Right lobe of liver (tissue), 6 donors: ENCODE results near the gene PIAS1. TPM values are rescaled to one million over a fixed set of nuclear protein-coding genes. Genes with fewer than 3 reads are reported as not detected.
A peak's percentile ranks its signal among the peaks of the same experiment; 100 is the strongest.

ENCODE experiments used
- ATAC-seq, 4 donors: fragments of 200-7000 bp; cut with Tn5 transposase; one replicate each; pipeline ENCODE4 v1.9.1; 2020; ENCODE audit warnings: mild to moderate bottlenecking in 4 of 4, moderate library complexity in 4 of 4
- DNase-seq, 3 donors: peaks; one replicate each; pipeline ENCODE4 v3.0.0-alpha.2; 2020
- H3K27ac ChIP-seq, 3 donors: fragments of 200-600 bp; one replicate each; pipeline ENCODE4 v1.8.0; 2022
- H3K27me3 ChIP-seq, 2 donors: fragments of 200-600 bp; one replicate each; pipeline ENCODE4 v1.8.0; 2022
- H3K36me3 ChIP-seq, 4 donors: fragments of 200-600 bp; sonication (generic) in 1 of 4; one replicate each; pipeline versions ENCODE4 v1.5.1 to v1.8.0; 2017 to 2022; ENCODE audit warnings: control low read depth in 1 of 4
- H3K4me1 ChIP-seq, 4 donors: fragments of 200-600 bp; sonication (generic) in 1 of 4; one replicate each; pipeline versions ENCODE4 v1.5.1 to v1.8.0; 2017 to 2022; ENCODE audit warnings: control low read depth in 1 of 4
- H3K4me3 ChIP-seq, 3 donors: fragments of 200-600 bp; one replicate each; pipeline ENCODE4 v1.8.0; 2022
- H3K9me3 ChIP-seq, 4 donors: fragments of 200-600 bp; sonication (generic) in 1 of 4; one replicate each; pipeline versions ENCODE4 v1.5.1 to v1.8.0; 2017 to 2022; ENCODE audit warnings: control low read depth in 1 of 4
- CTCF ChIP-seq, 4 donors: fragments of 200-600 bp in 3 of 4; fragments of 450-650 bp in 1 of 4; IDR thresholded peaks; one replicate each; pipeline versions ENCODE4 v1.5.1 to v1.8.0; 2016 to 2022; ENCODE audit warnings: antibody characterized with exemption in 4 of 4, mild to moderate bottlenecking in 2 of 4
- POLR2A ChIP-seq: fragments of 450-650 bp; IDR thresholded peaks from one replicate; pipeline ENCODE4 v1.6.1; 2017; ENCODE audit warnings: antibody characterized with exemption, mild to moderate bottlenecking
- WGBS: methylation state at CpG from one replicate; pipeline ENCODE4 v1.1.6; 2018; ENCODE audit warnings: low coverage, low lambda C conversion rate; ENCODE audit not compliant: insufficient coverage; ENCODE audit errors: missing lambda C conversion rate; 5-methylcytosine and 5-hydroxymethylcytosine counted together
- intact Hi-C, 2 donors: fragments of 100-400 bp; cut with DNase I; formaldehyde crosslinking; loops; one replicate each; pipeline versions ENCODE4 v1.11.2 to v1.14.1; 2022
- total RNA-seq, 6 experiments: library from RNA; depleted of rRNA in 2 of 6; stranded (reverse); fragments of >200 nt in 2 of 6; fragmentation: NEBNext Ultra II Directional in 3 of 6; extraction: Animal tissue kit (Norgen Biotek cat#: 25700) in 3 of 6; gene quantifications; one replicate each; pipeline versions ENCODE4 v1.1.0 to v1.2.4, GENCODE V29; 2016 to 2023
- donor health status: DM: no; HTN: yes; CAD: no.
- donor health status: DM: no; HTN: no; CAD: no.
- donor health status: DM: no; HTN: no; CAD: no.
- donor health status: DM: no; HTN: yes; CAD: no.
- donor health status: DM: no; HTN: yes; CAD: no.

The PIAS1 gene
- total RNA-seq, 6 experiments from 2014 or later: 8.1 to 17.3 (median 13.1) TPM

- TF ChIP-seq CTCF (IDR thresholded peaks at IDR 0.05): no peak
- TF ChIP-seq POLR2A: no peak
- Histone ChIP-seq H3K27me3 (no peaks in the 10 kb centered on the region), H3K36me3 (no peaks in the 10 kb centered on the region), H3K4me1 (peaks cover 0 to 10% (median 5%) of the 10 kb centered on the region in 4 donors), H3K9me3 (no peaks in the 10 kb centered on the region), H3K27ac (no peak overlapping the region), H3K4me3 (no peak overlapping the region)
- WGBS: 87% methylated on average over 11 of the region's 13 CpGs
- peak in 2 of 3 donors; percentile 33 to 42 for DNase-seq
- no peak for ATAC-seq
- intact Hi-C loops: no loop called here
These were observed 155.8 kb downstream of the PIAS1 start for GRCh38 chr15:68209735-68210408.

DNA sequence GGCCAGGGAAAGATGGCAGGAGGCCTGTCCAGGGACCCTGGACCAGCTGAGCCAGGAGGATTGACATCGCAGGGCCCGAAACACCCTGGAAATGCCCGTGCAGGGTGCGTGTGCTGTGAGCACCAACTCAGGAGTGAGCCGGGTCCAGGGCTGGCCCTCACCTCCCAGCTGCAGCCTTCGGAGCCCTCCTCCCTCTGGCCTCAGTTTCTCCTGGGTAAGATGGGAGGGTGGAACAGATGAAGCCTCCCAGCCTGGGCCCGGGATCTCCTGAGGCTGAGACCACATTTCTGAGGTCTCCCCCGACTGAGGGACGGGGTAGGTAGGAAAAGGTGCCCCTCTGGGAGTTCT, 156.3 kb downstream of the PIAS1 start:
- intact Hi-C loops: no loop called here

DNA sequence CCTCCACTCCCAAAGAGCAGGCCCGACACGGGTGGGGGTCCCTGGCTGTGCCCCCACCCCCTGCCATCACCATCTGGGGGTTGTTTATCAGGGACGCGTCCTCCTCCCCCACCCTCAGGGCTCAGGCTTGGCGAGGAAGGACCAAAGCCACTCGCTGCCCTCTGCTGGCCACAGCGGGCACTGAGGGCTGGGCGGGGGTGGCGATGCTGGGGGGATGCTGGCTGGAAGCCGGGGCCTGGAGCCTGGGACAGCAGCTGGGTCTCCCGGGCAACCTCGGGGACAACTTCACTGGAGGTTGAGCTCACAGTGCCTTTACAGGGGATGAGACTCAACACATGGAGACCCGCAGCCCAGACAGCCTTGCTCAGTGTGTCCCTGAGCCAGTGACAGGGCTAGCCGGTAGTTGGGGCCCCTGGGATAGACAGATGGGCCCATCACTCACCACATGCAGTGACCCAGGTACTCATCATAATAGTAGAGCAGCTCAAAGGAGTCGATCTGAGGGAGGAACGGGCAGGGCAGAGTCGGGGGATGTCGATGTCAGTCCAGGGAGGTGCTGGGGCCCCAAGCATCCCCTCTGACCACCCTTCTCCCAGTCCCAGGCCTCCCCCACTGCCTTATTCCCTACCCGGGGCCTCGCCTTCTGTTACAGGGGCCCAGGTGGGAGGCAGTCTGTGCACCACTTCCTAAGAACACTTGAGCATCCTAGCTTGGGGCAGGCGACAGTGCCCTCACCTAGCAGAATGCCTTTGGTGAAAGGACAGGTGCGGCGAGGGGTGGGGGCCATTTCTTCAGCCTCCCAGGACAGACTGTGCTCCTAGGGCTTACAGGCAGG, 156.9 kb downstream of the PIAS1 start:
- 25% methylated on average over 11 of the region's 23 CpGs for WGBS
- intact Hi-C loops: no loop called here
- H3K36me3 ChIP-seq: no peaks in the 10 kb centered on the region

More for the DNA sequence above, 156.3 kb downstream of the PIAS1 start:
- TF ChIP-seq POLR2A (no peak), CTCF (IDR thresholded peaks at IDR 0.05) (no peak)
- no peak overlapping the region for H3K4me3 ChIP-seq
- no peaks in the 10 kb centered on the region for H3K36me3 ChIP-seq
- DNase-seq (peak in 1 of 3 donors; percentile 42), ATAC-seq (no peak)
- whole genome bisulfite sequencing: 77% methylated on average over 5 of the region's 9 CpGs
- H3K4me1 ChIP-seq: peaks cover 0 to 9% (median 4%) of the 10 kb centered on the region in 4 donors
- H3K27me3 ChIP-seq: no peaks in the 10 kb centered on the region
- no peak overlapping the region for H3K27ac ChIP-seq
- no peaks in the 10 kb centered on the region for H3K9me3 ChIP-seq

More for the DNA sequence above, 156.9 kb downstream of the PIAS1 start:
- Histone ChIP-seq H3K27ac (no peak overlapping the region), H3K4me3 (no peak overlapping the region), H3K27me3 (no peaks in the 10 kb centered on the region), H3K9me3 (no peaks in the 10 kb centered on the region), H3K4me1 (peaks cover 0 to 7% (median 1%) of the 10 kb centered on the region in 4 donors)
- DNase-seq (peak; percentile 57 to 67 (median 67)), ATAC-seq (peak; percentile 48 to 64 (median 60))
- TF ChIP-seq POLR2A: no peak
- TF ChIP-seq CTCF (IDR thresholded peaks at IDR 0.05): peak; percentile 67 to 81 (median 76)
